ENCODE results near the gene NATD1. TPM values are rescaled to one million over a fixed set of nuclear protein-coding genes. Genes with fewer than 3 reads are reported as not detected.

Gene NATD1
- total RNA-seq, 1 experiment from 2014 or later: 3.1 TPM

DNA sequence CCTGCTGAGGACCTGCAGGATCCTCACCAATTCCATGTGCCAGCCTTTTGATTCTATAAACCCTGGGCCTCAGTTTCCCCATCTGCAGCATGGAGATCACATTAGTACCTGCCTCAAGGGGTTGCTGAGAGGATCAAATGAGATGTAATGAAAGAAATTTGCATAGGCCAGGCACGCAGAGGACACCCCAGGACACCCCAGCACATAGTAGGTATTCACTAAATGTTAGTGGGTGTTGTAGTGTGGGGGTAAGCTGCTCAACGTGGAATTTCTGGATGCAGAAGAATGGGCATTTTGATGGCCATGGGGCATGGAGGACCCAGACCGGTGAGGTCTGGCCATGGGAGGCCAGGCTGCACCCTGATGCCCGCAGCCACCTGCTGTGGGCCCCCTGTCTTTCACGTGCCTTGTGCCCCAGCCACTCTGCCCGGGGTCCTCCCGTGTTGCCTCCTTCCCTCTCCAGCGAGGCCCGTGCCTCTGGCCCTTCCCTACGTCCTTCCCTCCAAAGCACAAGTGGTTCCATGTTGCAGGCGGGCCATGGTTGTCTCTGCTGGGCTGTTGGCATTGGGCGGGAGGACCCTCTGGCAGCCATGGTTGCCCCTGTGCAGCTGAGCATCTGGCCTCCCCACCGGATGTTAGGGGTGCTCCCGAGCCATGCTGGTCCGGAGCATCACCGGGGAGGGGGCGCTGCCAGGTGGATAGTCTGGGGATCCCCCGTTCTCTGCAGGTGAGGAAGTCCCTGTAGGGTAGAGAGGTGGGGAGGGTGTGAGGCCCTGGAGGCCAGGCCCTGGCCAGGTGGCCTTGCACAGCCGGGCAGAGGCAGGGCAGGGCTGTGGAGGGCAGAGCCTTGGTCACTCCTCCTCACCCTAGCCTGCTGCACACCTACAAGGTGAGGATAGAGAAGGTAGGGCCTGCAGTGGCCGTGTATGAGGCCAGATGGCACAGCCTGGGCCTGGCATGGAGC, 39.9 kb upstream of the NATD1 start:
- H3K9ac ChIP-seq (ENCODE audit: low read length): no peak overlapping the region
- H3K9me3 ChIP-seq (ENCODE audit: control insufficient read depth in 1 of 2, insufficient read depth in 1 of 2, low read depth in 1 of 2, low read length in 2 of 2): peaks cover 0 to 3% of the 10 kb centered on the region in 2 experiments; a peak in 1 of 4 replicates
- H3K36me3 ChIP-seq (ENCODE audit: control insufficient read depth in 1 of 2, insufficient read depth in 2 of 2, low read length in 2 of 2): peaks cover 7 to 21% of the 10 kb centered on the region in 2 experiments; a peak in 3 of 4 replicates
- ATAC-seq (no peak), DNase-seq (ENCODE audit: low read depth, low spot score) (no peak)
- H3K27me3 ChIP-seq (ENCODE audit: insufficient read depth, low read length): no peaks in the 10 kb centered on the region
- intact Hi-C loops (cut with micrococcal nuclease): no loop called here
- no peak overlapping the region for H3K27ac ChIP-seq (ENCODE audit: low read depth, low read length)
- no peak overlapping the region for H3K4me2 ChIP-seq (ENCODE audit: low read length)
- no peaks in the 10 kb centered on the region for H3K9me2 ChIP-seq (ENCODE audit: insufficient read depth)
- CTCF ChIA-PET: no interaction called here
- RAD21 ChIA-PET (ENCODE audit: low non-redundant PET in 1 of 2, low total read pairs in 2 of 2, uncharacterized antibody in 2 of 2, unreplicated experiment in 2 of 2): no interaction called here
- BruUV-seq (replicated peaks): no TSS peak
- peaks cover 27 to 28% of the 10 kb centered on the region in 2 experiments for H3K4me1 ChIP-seq (ENCODE audit: control insufficient read depth in 1 of 2, insufficient read depth in 2 of 2, low read length in 2 of 2)
- POLR2A ChIA-PET: no interaction called here
- H2AFZ ChIP-seq (ENCODE audit: low read depth, low read length, poor library complexity, severe bottlenecking): no peak overlapping the region
- peaks cover 99% of the 10 kb centered on the region for H3K79me2 ChIP-seq (ENCODE audit: insufficient read depth, low read length)
- H4K20me1 ChIP-seq (ENCODE audit: insufficient read depth): no peaks in the 10 kb centered on the region; the same call in 1 of the 2 replicates
- H3K4me3 ChIP-seq (replicated peaks in 1 of 2; ENCODE audit: low read depth in 1 of 2, low read length in 2 of 2): no peak overlapping the region
- TF ChIP-seq EZH2phosphoT487 (IDR thresholded peaks at IDR 0.05; ENCODE audit: borderline replicate concordance) (no peak), CBX3 (IDR thresholded peaks at IDR 0.05; ENCODE audit: low read depth) (no peak), FOSL1 (IDR thresholded peaks at IDR 0.05; ENCODE audit: low read depth) (no peak), RAD21 (IDR thresholded peaks at IDR 0.05; ENCODE audit: low read depth) (no peak), EZH2 (IDR thresholded peaks at IDR 0.05) (no peak), ZFX (IDR thresholded peaks at IDR 0.05) (no peak), CTCF (IDR thresholded peaks at IDR 0.05 in 2 of 3, conservative IDR thresholded peaks at IDR 0.05 in 1 of 3; ENCODE audit: borderline replicate concordance in 1 of 3, insufficient read depth in 1 of 3, low read depth in 2 of 3, low read length in 2 of 3) (no peak), YY1 (IDR thresholded peaks at IDR 0.05; ENCODE audit: extremely low read depth, insufficient replicate concordance, low read depth, low read length) (no peak), SIN3A (IDR thresholded peaks at IDR 0.05; ENCODE audit: low read depth) (no peak), CEBPB (IDR thresholded peaks at IDR 0.05; ENCODE audit: low read depth) (no peak), TCF7L2 (IDR thresholded peaks at IDR 0.05; ENCODE audit: borderline replicate concordance, extremely low read depth, insufficient read depth, insufficient read length) (no peak), SRF (IDR thresholded peaks at IDR 0.05; ENCODE audit: low read depth) (no peak), POLR2AphosphoS5 (IDR thresholded peaks at IDR 0.05; ENCODE audit: low read depth, low read length) (no peak), SP1 (IDR thresholded peaks at IDR 0.05; ENCODE audit: low read depth) (no peak), POLR2A (IDR thresholded peaks at IDR 0.05; ENCODE audit: borderline replicate concordance, extremely low read depth, insufficient read depth, insufficient read length) (no peak), ZBTB33 (IDR thresholded peaks at IDR 0.05; ENCODE audit: extremely low read depth, insufficient replicate concordance, low read length) (no peak), ELF1 (IDR thresholded peaks at IDR 0.05; ENCODE audit: borderline replicate concordance, low read depth) (no peak)
- TF ChIP-seq, protein P1, sequence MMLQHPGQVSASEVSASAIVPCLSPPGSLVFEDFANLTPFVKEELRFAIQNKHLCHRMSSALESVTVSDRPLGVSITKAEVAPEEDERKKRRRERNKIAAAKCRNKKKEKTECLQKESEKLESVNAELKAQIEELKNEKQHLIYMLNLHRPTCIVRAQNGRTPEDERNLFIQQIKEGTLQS (IDR thresholded peaks at IDR 0.05): no peak
- TF ChIP-seq, protein P2, sequence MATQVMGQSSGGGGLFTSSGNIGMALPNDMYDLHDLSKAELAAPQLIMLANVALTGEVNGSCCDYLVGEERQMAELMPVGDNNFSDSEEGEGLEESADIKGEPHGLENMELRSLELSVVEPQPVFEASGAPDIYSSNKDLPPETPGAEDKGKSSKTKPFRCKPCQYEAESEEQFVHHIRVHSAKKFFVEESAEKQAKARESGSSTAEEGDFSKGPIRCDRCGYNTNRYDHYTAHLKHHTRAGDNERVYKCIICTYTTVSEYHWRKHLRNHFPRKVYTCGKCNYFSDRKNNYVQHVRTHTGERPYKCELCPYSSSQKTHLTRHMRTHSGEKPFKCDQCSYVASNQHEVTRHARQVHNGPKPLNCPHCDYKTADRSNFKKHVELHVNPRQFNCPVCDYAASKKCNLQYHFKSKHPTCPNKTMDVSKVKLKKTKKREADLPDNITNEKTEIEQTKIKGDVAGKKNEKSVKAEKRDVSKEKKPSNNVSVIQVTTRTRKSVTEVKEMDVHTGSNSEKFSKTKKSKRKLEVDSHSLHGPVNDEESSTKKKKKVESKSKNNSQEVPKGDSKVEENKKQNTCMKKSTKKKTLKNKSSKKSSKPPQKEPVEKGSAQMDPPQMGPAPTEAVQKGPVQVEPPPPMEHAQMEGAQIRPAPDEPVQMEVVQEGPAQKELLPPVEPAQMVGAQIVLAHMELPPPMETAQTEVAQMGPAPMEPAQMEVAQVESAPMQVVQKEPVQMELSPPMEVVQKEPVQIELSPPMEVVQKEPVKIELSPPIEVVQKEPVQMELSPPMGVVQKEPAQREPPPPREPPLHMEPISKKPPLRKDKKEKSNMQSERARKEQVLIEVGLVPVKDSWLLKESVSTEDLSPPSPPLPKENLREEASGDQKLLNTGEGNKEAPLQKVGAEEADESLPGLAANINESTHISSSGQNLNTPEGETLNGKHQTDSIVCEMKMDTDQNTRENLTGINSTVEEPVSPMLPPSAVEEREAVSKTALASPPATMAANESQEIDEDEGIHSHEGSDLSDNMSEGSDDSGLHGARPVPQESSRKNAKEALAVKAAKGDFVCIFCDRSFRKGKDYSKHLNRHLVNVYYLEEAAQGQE (IDR thresholded peaks at IDR 0.05; ENCODE audit: low read depth): no peak
